Activated CD8-positive, alpha-beta memory T cell treated with anti-CD3 and anti-CD28 coated beads, Interleukin-2, amount 50 U/mL, for 1 hour (primary cell): ENCODE data around the gene TMEM59.
"Not testable (repeated sequence)": the region's sequence is repeated elsewhere in the genome, so short reads cannot be mapped to it uniquely, and the experiment has no call there.

Source experiments
- DNase-seq: peaks from one replicate; pipeline ENCODE4 v3.0.0-alpha.2; 2020; ENCODE audit errors: extremely low read depth

TMEM59 gene

DNA sequence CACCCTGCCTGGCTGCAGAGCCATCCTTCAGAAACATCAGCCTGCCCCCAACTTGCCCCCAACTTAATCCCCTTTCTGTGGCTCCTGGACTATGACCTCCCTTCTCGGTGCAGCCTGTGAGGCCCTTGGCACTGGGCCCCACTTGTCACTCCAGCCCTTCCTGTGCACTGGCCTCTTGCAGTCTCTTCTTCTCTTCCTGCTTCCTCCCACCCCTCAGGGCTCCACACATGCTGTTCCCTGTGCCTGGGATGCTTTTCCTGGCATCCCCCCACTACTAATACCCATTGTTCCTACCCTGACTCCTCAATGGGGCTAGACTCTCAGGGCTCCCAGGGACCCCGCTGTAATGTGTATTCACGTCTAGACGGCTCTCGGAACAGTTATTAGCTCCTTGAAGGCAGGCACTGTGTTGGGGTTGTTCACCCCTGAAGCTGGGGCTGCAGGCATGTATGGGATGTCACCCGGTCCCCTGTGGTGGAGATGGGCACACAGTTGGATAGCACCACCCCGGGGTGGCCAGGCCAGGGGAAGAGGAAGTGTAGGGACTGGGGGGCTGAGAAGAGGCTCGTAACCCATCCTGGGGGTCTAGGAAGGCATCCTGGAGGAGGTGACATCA, 39.5 kb downstream of the TMEM59 start:
- no peak for DNase-seq

DNA sequence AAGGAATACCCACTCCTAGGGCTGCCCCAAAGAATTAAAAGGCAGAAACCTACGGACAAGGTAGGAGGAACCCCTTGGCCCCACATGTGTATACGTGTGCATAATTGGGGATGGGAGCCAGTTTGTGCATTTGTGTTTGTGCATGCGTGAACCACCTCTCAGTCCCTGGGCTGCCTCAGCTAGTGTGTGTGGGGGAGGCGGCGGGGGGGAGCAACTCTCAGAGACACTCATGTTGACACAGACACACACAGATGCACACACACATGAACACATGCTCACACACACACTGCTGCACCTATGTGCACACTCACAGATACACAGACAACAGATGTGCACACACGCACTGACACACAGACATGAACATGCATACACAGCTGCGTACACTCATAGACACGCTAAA, 40.1 kb downstream of the TMEM59 start:
- DNase-seq: no peak

DNA sequence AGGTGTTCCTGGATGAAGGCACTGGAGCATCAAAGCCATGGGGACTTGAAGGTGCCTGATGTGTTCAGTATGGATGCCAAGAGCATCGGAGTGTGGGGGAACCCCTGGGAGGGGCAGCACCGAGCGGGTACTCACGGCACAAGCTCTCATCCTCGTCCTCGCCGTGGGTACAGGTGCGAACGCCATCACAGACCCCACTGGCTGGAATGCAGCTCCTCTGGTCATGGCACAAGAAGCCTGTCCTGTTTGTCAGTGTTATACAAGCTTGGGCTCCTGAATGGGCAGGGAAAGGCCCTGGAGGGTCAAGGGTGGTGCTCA, 41.0 kb downstream of the TMEM59 start:
- no peak for DNase-seq

DNA sequence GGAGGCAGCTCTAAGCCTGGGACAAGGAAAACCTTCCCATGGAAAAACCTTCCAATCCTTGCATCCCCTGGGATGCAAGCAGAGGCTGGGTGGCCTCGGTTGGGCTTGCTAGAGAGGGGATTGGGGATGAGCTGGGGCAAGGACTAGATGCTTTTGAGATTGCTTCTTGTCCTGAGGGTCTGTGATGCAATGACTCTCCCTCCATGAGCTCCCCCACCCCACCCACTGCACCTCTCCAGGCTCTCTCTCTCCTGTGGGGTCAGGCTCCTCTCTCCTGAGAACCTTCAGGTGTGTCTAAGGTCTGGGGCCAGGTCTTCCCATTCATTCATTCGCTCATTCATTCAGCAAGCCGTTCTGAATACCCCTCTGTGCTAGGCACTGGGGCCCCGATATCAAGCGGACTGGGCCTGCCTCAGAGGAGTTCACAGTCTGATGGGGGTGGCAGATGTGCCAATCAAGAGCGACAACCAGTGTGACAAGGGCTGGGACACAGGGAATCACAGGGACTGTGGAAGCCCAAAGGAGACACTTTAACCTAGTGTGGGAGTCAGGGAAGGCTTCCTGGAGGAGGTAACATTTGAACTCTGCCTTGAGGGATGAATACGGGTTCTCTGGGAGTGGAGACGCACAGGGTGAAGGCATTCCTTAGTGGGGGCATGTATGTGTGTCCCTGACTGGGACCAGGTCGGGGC, 41.5 kb downstream of the TMEM59 start:
- no peak for DNase-seq

DNA sequence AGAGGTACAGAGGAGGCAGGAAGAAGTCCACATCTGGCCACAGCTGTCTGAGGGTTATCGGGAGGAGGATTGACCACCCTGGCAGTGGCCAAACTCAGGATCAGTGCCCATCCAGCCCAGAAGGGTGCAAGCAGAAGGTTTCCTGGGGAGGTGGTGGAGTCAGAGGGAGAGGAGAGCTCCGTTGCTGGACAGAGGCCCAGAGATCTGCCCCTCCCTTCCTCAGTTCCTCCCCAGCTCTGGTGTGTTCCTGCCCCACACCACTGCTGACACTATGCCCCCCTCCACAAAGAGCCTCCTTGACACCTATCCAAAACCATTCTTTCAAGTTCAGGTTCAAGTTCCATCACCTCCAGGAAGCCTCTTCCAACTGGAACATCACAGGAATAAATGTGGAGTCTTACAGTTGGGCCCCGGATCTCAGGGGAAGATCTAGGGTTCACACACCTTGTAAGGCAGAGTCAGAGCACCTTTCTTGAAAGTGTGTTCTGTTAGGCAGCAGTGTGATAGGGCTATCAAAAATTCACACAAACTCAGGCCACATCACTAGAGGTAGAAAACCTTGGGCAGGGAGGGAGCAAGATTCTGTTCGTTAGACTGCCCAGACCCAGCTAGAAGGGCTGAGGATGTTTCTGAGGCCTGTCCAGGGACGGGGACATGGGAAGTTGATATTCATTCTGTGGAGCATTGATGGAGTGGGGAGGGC, 42.4 kb downstream of the TMEM59 start:
- DNase-seq: no peak

DNA sequence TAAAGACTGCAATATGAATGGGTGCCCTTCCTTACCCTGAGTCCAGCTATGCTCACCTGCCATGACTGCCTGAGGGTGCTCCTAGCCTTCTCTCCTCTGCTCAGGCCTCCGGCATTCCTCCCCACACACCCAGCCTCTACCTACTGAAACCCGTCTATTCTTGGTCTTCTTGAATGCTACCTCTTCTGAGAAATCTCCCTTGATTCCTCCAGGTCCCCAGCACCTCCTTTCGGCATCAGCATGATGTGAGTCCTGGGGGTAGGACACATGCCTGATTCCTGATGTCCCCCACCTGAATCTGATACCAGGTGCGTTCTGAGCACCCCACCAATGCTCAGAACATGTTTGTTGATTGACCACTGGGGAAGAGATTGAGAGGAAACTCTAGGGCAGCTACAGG, 43.6 kb downstream of the TMEM59 start:
- no peak for DNase-seq

DNA sequence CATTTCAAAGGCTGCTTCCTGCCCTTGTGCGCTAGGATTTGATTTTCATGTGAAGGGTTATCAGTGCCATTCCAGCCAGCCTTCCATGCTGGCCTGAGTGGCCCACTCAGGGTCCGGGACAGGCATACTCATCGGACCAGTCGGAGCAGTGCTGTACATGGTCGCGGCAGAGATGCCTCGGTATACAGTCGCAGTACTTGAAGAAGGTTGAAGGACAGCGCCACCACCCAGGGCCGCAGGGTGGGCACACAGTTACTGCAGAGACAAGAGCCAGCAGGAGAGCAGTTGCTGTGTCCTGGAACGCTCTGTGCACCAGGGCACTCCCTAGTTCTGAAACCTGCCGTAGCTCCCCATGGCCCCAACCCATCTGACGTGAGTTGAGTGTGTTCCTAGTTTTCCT, 44.1 kb downstream of the TMEM59 start:
- no peak for DNase-seq

DNA sequence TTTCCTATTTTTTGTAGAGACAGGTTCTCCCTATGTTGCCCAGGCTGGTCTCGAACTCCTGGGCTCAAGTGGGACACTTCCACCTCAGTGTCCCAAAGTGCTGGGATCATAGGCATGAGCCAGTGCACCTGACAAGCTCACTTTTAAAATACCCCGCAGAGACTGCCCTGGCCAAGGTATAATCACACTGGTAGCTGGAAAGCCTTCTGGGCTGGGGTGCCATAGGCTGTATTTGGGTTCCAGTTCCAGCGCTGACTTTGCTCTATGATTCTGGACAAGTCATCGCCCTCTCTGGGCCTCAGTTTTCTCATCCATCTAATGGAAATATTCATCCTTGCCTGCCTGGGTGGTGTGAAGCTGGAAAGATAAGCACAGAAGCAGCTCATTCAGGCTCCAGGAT, 45.4 kb downstream of the TMEM59 start:
- DNase-seq: no peak

DNA sequence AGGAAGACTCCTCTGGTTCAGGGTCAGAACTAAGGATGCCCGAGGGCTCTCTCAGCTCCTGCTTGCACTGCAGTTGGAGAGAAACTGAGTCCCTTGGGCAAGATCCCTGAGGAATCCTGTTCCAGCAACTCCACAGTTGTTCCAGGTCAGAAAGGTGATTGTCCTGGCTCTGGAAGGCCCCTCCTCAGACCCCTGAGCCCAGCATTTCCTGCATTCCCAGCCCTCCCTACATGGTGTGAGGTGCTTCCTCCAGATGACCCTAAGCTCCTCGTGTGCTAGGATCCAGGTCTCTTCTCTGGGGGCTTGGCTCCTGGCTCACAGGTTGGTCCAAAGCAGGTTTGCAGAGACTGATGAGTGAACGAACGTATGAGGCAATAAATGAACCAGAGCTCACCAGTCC, 46.5 kb downstream of the TMEM59 start:
- DNase-seq: no peak

DNA sequence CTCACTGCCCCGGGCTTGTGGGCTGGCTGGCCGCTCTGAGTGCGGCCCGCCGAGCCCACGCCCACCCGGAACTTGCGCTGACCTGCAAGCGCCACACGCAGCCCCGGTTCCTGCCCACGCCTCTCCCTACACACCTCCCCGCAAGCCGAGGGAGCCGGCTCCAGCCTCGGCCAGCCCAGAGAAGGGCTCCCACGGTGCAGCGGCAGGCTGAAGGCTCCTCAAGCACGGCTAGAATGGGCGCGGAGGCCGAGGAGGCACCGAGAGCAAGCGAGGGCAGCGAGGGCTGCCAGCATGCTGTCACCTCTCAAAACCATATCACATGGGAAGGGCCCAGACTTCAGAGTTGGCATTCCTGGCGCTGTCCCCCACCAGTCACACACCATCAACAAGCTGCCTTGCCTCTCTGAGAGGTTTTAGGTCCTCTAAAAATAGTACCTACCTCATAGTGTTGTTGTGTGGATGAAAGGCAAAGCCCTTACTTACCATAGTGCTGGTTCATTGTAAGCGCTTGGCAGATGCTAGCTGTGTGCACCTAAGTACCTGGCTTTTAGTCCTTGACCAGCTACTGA, 48.4 kb downstream of the TMEM59 start:
- no peak for DNase-seq

DNA sequence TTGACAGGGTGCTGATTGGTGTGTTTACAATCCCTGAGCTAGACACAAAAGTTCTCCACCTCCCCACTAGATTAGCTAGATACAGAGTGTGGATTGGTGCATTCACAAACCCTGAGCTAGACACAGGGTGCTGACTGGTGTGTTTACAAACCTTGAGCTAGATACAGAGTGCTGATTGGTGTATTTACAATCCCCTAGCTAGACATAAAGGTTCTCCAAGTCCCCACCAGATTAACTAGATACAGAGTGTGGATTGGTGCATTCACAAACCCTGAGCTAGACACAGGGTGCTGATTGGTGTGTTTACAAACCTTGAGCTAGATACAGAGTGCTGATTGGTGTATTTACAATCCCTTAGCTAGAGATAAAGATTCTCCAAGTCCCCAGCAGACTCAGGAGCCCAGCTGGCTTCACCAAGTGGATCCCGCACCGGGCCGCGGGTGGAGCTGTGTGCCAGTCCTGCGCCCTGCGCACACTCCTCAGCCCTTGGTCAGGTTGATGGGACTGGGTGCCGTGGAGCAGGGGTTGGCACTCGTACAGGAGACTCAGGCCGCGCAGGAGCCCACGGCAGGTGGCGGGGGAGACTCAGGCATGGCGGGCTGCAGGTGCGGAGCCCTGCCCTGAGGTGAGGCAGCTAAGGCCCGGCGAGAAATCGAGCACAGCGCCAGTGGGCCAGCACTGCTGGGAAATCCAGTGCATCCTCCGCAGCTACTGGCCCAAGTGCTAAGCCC, 49.1 kb downstream of the TMEM59 start:
- not testable (repeated sequence) for DNase-seq

DNA sequence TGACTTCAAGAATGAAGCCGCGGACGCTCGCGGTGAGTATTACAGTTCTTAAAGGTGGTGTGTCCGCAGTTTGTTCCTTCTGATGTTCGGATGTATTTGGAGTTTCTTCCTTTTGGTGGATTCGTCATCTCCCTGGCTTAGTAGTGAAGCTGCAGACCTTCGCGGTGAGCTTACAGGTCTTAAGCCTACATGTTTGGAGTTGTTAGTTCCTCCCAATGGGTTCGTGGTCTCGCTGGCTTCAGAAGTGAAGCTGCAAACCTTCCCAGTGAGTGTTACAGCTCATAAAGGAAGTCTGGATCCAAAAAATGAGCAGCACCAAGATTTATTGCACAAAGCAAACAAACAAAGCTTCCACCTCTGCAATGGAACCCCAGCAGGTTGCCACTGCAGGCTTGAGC, 49.8 kb downstream of the TMEM59 start:
- DNase-seq: no peak

DNA sequence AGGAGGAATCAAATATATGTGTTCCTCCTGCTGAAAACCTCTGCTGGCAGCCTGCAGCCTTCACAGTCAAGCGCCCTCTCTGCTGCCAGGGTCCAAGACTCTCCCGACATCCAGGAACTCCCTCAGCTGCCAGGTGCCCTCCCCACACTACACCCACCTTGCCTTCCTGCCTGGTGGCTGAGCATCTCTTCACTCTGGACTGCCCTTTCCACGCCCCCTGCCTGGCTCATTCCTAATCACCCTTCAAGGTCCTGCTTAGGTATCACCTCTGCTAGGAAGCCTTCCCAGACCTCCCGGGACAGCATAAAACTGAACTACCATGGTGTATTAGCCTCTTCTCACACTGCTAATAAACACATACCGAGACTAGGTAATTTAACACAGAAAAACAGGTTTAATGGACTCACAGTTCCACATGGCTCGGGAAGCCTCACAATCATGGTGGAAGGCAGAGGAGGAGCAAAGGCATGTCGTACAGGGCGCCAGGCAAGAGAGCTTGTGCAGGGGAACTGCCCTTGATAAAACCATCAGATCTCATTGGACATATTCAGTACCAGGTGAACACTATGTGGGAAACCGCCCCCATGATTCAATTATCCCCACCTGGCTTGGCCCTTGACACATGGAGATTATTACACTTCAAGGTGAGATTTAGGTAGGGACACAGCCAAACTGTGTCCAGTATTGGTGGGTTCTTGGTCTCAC, 50.3 kb downstream of the TMEM59 start:
- DNase-seq: no peak

DNA sequence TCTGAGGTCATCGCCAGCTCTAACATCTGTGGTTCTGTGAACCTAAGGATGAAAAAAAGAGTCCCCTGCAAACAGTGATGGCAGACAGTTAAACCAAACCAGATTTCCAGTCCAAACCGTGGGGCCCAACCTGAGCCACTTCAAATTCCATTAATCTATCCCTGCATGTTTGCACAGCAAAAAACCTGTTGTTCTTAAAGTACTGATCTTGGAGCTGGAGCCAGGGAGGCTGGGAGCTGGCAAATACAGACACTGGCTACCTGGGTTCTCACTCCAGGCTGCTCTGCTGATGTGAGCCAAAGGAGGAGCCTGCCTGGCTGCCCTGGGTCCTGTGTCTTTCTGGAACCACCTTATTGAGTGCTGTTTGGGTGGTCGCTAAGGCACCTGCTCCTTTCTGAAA, 51.4 kb downstream of the TMEM59 start:
- no peak for DNase-seq

DNA sequence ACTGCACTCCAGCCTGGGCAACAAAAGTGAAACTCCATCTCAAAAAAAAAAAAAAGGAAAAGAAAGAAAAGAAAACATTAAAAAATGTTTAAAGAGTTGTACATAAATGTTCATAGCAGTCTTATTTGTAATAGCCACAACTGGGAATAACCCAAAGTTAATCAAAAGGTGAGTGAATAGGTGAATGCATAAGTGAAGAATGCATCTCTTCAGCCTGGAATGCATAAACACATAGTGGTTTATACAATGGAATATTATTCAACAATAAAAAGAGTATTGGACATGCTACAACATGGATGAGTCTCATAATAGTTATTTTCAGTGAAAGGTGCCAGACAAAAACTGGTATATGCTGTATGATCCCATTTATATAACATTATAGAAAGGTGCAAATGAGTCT, 53.1 kb downstream of the TMEM59 start:
- DNase-seq: no peak

DNA sequence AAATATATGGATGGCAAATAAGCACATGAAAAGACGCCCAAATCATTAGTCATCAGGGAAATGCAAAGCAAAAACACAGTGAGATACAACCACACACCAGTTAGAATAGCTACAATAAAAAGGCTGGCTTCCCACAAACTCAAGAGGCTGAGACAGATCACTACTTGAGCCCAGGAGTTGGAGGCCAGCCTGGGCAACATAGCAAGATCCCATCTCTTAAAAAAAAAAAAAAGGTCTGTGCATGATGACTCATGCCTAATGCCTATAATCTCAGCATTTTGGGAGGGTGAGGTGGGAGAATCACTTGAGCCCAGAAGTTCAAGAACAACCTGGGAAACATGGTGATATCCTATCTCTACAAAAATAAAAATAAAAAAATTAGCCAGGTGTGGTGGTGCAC, 54.8 kb downstream of the TMEM59 start:
- DNase-seq: no peak

DNA sequence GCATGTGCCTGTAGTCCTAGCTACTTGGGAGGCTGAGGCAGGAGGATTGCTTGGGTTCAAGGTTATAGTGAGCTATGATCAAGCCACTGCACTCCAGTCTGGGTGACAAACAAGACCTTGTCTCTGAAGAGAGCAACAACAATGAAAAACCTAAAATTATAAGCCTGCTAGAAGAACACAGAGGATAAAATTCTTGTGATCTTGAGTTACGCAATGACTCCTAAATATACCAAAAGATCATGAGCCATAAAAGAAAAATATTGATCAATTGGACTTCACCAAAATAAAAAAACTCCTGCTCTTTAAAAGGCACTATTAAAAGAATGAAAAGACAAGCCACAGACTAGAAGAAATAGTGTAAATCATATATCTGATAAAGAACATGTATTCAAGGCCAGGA, 57.3 kb downstream of the TMEM59 start:
- DNase-seq: no peak

DNA sequence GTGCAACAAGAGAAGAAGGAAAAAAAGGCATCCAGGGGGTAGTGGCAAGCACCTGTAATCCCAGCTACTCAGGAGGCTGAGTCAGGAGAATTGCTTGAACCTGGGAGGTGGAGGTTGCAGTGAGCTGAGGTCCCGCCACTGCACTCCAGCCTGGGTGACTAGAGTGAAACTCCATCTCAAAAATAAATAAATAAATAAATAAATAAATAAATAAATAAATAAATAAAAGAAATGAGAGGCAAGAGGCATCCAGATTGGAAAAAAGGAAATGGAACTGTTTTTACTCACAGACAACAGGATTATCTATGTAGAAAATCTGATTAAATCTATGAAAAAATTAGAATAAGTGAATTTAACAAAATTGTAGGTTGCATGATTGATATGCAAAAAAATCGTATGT, 58.5 kb downstream of the TMEM59 start:
- DNase-seq: not testable (repeated sequence)

DNA sequence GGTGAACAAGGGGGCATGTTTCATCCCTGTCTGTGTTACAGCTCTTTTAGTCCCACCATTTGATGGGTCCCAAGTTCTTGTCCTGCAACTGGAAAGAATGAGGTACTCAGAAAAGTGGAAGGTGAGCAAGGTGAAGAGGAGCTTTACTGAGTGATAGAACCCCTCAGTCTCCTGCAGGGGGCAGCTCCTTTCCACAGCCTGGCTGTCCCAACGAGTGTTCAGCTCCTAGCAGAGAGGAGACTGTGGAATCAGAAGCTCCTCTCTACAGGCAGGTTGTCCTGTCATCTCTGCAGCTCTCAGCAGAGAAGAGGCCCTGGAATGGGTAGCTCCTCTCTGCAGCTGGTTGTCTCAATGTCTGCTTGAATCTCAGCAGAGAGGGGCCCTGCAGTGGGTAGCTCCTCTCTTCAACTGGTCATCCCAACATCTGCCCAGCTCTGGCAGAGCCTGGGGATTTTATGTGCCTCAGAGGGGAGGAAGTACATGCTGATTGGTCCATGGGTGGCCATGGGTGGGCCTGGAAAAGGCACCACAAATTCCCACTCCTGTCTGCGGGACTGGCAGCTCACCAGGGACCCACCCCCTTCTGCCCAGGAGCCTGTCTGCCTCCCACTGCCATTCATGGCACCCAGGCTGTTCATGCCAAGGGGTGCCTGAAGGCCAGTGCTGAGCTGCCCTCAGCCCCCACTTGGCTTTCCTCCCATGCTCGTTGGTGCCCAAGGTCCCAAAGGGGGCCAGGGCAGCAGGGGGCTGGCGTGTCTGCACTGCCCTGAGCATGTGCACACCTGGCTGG, 60.7 kb downstream of the TMEM59 start:
- DNase-seq: no peak

DNA sequence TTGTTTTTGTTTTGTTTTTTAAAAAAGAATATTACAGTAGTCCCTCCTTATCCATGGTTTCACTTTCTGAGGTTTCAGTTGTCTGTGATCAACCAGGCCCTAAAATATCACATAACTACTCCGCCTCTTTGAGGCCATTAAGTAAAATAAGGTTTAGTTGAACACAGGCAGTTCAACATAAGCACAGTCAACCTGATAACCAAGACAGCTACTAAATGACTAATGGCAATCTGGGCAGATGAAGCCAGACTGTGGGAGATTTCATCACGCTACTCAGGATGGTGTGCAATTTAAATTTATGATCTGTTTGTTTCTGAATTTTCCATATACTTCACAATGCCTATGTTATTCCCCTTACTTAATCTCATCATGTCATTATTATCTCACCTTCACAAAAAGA, 65.1 kb downstream of the TMEM59 start:
- DNase-seq: no peak

DNA sequence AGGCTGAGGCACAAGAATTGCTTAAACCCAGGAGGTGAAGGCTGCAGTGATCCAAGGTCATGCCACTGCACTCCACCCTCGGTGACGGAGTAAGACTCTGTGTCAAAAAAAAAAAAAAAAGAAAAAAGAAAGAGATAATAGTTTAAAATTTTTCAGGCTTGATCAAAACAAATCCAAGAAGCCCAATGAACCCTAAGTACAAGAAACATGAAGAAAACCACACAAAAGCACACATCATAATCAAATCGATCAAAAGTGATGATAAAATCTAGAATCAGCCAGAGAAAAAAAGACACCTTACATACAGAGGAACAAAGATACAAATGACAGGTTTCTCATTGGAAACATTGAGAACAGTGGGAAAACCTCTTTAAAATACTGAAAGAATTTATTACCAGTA, 66.5 kb downstream of the TMEM59 start:
- DNase-seq: no peak
